ENCODE measurements around the gene PLB1.

DNA sequence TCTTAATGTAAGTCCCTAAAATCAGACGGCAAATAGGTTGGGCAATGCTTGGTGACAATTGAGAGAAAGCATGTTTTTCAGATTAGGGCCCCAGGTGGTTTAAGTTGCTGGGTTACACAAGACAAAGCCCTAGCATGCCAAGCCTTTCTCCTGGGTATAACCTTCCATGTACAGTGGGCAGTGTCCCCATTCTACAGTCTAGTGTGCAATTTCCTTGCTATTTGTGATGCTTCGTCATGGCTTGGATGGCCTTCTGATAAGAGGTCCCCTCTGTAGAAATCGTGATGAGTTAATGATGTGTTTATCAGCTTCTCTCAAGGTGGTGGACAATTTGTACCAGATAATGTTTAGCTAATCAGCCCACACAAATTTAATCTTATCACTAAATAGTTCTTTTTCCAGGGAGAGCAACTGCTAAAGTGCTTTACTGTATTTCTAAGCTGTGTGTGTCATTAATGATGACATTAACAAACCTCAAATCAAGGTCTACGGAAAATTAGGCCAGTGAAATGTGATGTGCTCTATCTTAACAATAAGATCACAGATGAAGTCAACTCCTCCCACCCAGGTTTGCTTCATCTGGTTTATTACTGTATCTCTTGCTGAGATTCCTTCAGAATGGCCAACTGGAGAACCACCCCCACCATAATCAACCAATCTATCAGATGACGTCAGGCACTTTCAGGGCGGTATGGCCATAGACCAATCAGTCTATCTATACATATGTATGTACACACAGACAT, 61.7 kb downstream of the PLB1 start:
- TF ChIP-seq ZFX (IDR thresholded peaks at IDR 0.05), result no peak
- TF ChIP-seq, protein P1, sequence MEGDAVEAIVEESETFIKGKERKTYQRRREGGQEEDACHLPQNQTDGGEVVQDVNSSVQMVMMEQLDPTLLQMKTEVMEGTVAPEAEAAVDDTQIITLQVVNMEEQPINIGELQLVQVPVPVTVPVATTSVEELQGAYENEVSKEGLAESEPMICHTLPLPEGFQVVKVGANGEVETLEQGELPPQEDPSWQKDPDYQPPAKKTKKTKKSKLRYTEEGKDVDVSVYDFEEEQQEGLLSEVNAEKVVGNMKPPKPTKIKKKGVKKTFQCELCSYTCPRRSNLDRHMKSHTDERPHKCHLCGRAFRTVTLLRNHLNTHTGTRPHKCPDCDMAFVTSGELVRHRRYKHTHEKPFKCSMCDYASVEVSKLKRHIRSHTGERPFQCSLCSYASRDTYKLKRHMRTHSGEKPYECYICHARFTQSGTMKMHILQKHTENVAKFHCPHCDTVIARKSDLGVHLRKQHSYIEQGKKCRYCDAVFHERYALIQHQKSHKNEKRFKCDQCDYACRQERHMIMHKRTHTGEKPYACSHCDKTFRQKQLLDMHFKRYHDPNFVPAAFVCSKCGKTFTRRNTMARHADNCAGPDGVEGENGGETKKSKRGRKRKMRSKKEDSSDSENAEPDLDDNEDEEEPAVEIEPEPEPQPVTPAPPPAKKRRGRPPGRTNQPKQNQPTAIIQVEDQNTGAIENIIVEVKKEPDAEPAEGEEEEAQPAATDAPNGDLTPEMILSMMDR (conservative IDR thresholded peaks at IDR 0.05), result no peak
